ENCODE results near the gene LBH. TPM values are rescaled to one million over a fixed set of nuclear protein-coding genes. Genes with fewer than 3 reads are reported as not detected.
A peak's percentile ranks its signal among the peaks of the same experiment; 100 is the strongest.

LBH gene
- total RNA-seq, 5 donors from 2014 or later (not counting 1 experiment from before 2014, with no cell fraction given), result 209 to 386 (median 323) TPM

DNA sequence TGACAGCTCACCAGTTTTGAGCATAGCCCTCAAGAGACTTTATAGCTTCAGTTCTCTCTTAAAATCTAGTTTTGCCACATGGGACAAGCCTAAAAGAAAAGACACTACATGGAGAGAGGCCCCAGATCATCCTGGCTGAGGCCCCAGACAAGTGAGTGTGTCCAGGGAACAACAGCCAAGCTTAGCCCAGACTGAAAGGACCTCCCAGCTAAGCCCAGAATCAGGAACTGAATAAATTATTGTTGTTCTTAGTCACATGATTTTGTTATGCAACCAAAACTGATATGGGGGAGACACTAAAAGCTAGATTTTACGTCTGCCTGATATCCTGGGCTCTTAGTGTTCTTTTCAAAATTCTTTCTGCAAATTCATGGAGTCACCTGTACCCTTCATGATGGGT is 29.3 kb upstream of the LBH start:
- no peaks in the 10 kb centered on the region for H3K9me3 ChIP-seq
- H3K4me1 ChIP-seq (ENCODE audit: control insufficient read depth in 1 of 2, extremely low read depth in 1 of 2, insufficient read depth in 2 of 2, low read length in 2 of 2), result no peaks in the 10 kb centered on the region
- ChIA-PET POLR2A (no interaction called here), CTCF (interaction anchor here (0.6 to 0.7 kb wide), 2 partner anchors 505 to 510 kb away, joined by 3 to 4 read pairs; no protein-coding TSS in a partner anchor)
- H3K9me3 Mint-ChIP-seq, result no peaks in the 10 kb centered on the region
- no peak overlapping the region for H3K4me3 ChIP-seq (ENCODE audit: control insufficient read depth in 1 of 2, extremely low read depth in 1 of 2, low read length in 1 of 2)
- no peak overlapping the region for H3K27ac Mint-ChIP-seq
- no CpG with 5 or more reads among the region's 1 CpG for WGBS (ENCODE audit: insufficient coverage)
- peaks cover 0 to 4% of the 10 kb centered on the region in 2 experiments for H3K27me3 ChIP-seq (replicated peaks in 1 of 2; ENCODE audit: control insufficient read depth in 2 of 2, extremely low read depth in 1 of 2, insufficient read depth in 2 of 2, low read length in 1 of 2)
- H3K4me3 Mint-ChIP-seq, result no peak overlapping the region
- no peaks in the 10 kb centered on the region for H3K36me3 Mint-ChIP-seq
- no peak overlapping the region for H3K27ac ChIP-seq (ENCODE audit: low read length)
- peaks cover 0 to 2% of the 10 kb centered on the region in 2 donors for H3K27me3 Mint-ChIP-seq
- peaks cover 0 to 5% (median 3%) of the 10 kb centered on the region in 3 donors for H3K4me1 Mint-ChIP-seq
- H3K36me3 ChIP-seq (ENCODE audit: control insufficient read depth in 2 of 2, extremely low read depth in 1 of 2, insufficient read depth in 1 of 2, low read length in 1 of 2), result no peaks in the 10 kb centered on the region
- ATAC-seq (replicated peaks in 1 of 4) (no peak), DNase-seq (no peak)

DNA sequence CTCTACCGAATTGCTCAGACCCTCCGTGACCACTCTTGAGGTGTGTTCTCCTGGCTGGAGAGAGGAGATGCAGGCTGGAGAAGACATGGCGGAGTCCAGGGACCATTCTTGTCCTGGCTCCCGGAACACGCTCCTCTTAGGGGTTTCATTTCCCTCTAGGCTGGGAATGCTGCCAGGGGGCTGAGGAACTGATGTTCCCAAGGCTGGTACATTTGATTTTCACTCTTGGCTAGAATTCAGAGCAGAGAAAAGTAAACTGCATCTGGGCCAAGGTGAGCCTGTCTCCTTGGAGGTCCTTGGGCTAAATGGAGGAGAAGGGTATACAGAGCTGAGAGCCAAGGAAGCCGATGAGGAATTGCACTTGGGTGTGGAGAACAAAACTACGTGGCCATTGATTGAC is 28.2 kb upstream of the LBH start:
- no peaks in the 10 kb centered on the region for H3K9me3 Mint-ChIP-seq
- no peaks in the 10 kb centered on the region for H3K36me3 ChIP-seq (ENCODE audit: control insufficient read depth in 2 of 2, extremely low read depth in 1 of 2, insufficient read depth in 1 of 2, low read length in 1 of 2)
- POLR2A ChIA-PET, result interaction anchor here (0.6 to 0.8 kb wide), 2 partner anchors 22 to 26 kb away, joined by 3 to 5 read pairs; no protein-coding TSS in a partner anchor
- H3K27ac Mint-ChIP-seq, result no peak overlapping the region
- no peak overlapping the region for H3K27ac ChIP-seq (ENCODE audit: low read length)
- WGBS (ENCODE audit: insufficient coverage), result 93% methylated on average over 6 of the region's 7 CpGs
- H3K27me3 ChIP-seq (replicated peaks in 1 of 2; ENCODE audit: control insufficient read depth in 2 of 2, extremely low read depth in 1 of 2, insufficient read depth in 2 of 2, low read length in 1 of 2), result peaks cover 0 to 4% of the 10 kb centered on the region in 2 experiments
- peaks cover 0 to 2% of the 10 kb centered on the region in 2 donors for H3K27me3 Mint-ChIP-seq
- H3K36me3 Mint-ChIP-seq, result no peaks in the 10 kb centered on the region
- ATAC-seq (replicated peaks in 1 of 4) (no peak), DNase-seq (no peak)
- H3K4me1 Mint-ChIP-seq, result peaks cover 0 to 5% (median 5%) of the 10 kb centered on the region in 3 donors
- no peak overlapping the region for H3K4me3 Mint-ChIP-seq
- no peak overlapping the region for H3K4me3 ChIP-seq (ENCODE audit: control insufficient read depth in 1 of 2, extremely low read depth in 1 of 2, low read length in 1 of 2)
- CTCF ChIA-PET, result no interaction called here
- peaks cover 3 to 5% of the 10 kb centered on the region in 2 experiments for H3K4me1 ChIP-seq (ENCODE audit: control insufficient read depth in 1 of 2, extremely low read depth in 1 of 2, insufficient read depth in 2 of 2, low read length in 2 of 2)
- H3K9me3 ChIP-seq, result no peaks in the 10 kb centered on the region

DNA sequence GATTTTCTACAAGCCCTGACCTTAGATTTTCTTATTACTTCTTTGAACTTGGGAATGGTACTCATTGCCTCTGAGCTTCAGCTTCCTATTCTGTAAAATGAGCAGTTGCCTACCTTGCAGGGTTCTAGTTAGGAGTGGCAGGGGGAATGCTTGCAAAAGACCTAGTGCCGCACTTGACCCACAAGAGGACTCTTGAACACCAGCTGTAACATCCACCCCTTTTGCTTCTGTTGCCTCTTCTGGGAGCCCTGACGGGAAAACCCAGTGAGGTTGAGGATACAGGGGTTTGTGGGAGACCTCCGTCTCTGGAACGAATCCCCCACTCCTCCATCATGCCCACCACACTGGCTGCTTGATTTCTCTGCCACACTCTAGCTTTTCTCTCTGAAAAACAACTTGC is 27.1 kb upstream of the LBH start:
- ATAC-seq (replicated peaks in 1 of 4) (no peak), DNase-seq (no peak)
- H3K4me3 ChIP-seq (ENCODE audit: control insufficient read depth in 1 of 2, extremely low read depth in 1 of 2, low read length in 1 of 2), result no peak overlapping the region
- no CpG with 5 or more reads among the region's 4 CpGs for WGBS (ENCODE audit: insufficient coverage)
- no peaks in the 10 kb centered on the region for H3K9me3 ChIP-seq
- Mint-ChIP-seq H3K27ac (no peak overlapping the region), H3K36me3 (no peaks in the 10 kb centered on the region), H3K9me3 (no peaks in the 10 kb centered on the region), H3K4me1 (peaks cover 11 to 15% (median 15%) of the 10 kb centered on the region in 3 donors), H3K27me3 (peaks cover 0 to 2% of the 10 kb centered on the region in 2 donors), H3K4me3 (no peak overlapping the region)
- CTCF ChIA-PET, result interaction anchor here (0.6 to 1.4 kb wide), 8 partner anchors 27 to 508 kb away, joined by 3 to 7 read pairs (median 3); no protein-coding TSS in a partner anchor
- H3K27me3 ChIP-seq (replicated peaks in 1 of 2; ENCODE audit: control insufficient read depth in 2 of 2, extremely low read depth in 1 of 2, insufficient read depth in 2 of 2, low read length in 1 of 2), result peaks cover 0 to 4% of the 10 kb centered on the region in 2 experiments
- POLR2A ChIA-PET, result interaction anchor here (0.5 to 0.6 kb wide), 3 partner anchors 30 to 227 kb away, joined by 3 to 4 read pairs (median 3); partner anchors contain the start of gene YPEL5 (in 1 of the 2)
- H3K27ac ChIP-seq (ENCODE audit: low read length), result no peak overlapping the region
- H3K4me1 ChIP-seq (ENCODE audit: control insufficient read depth in 1 of 2, extremely low read depth in 1 of 2, insufficient read depth in 2 of 2, low read length in 2 of 2), result peaks cover 9 to 12% of the 10 kb centered on the region in 2 experiments
- H3K36me3 ChIP-seq (ENCODE audit: control insufficient read depth in 2 of 2, extremely low read depth in 1 of 2, insufficient read depth in 1 of 2, low read length in 1 of 2), result no peaks in the 10 kb centered on the region

DNA sequence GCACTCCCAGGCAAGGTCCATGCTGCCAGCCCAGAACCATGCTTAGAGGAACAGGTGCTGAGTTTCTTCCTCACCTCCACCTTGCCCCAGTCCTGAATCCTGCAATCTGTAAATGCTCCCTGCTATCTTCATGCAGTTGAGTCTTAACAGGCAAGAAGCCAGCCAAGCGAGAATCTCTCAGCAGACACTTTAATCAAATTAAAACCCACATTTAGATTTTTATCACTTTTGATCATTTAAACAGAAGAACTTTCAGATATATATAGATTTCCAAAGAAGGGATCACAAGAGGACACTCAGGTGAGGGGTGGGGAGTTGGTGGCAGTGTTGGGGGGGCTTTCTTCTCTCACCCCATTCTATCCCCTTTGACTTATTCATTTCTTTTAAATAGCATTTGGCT is 25.9 kb upstream of the LBH start:
- DNase-seq, result no peak
- Mint-ChIP-seq H3K4me1 (peaks cover 20 to 23% (median 23%) of the 10 kb centered on the region in 3 donors), H3K27me3 (peaks cover 0 to 2% of the 10 kb centered on the region in 2 donors), H3K9me3 (no peaks in the 10 kb centered on the region), H3K36me3 (no peaks in the 10 kb centered on the region), H3K27ac (peak overlapping the region in 1 of 2 donors; percentile 55), H3K4me3 (no peak overlapping the region)
- no peak for ATAC-seq (replicated peaks in 1 of 4)
- H3K4me1 ChIP-seq (ENCODE audit: control insufficient read depth in 1 of 2, extremely low read depth in 1 of 2, insufficient read depth in 2 of 2, low read length in 2 of 2), result peaks cover 14 to 17% of the 10 kb centered on the region in 2 experiments
- POLR2A ChIA-PET, result no interaction called here
- no CpG with 5 or more reads among the region's 1 CpG for WGBS (ENCODE audit: insufficient coverage)
- H3K27ac ChIP-seq (ENCODE audit: low read length), result no peak overlapping the region
- no peaks in the 10 kb centered on the region for H3K9me3 ChIP-seq
- CTCF ChIA-PET, result interaction anchor here in 1 of 2 donors (0.6 kb wide), 1 partner anchor 22 kb away, joined by 3 read pairs; no protein-coding TSS in a partner anchor
- H3K27me3 ChIP-seq (replicated peaks in 1 of 2; ENCODE audit: control insufficient read depth in 2 of 2, extremely low read depth in 1 of 2, insufficient read depth in 2 of 2, low read length in 1 of 2), result peaks cover 0 to 4% of the 10 kb centered on the region in 2 experiments
- no peak overlapping the region for H3K4me3 ChIP-seq (ENCODE audit: control insufficient read depth in 1 of 2, extremely low read depth in 1 of 2, low read length in 1 of 2)
- H3K36me3 ChIP-seq (ENCODE audit: control insufficient read depth in 2 of 2, extremely low read depth in 1 of 2, insufficient read depth in 1 of 2, low read length in 1 of 2), result no peaks in the 10 kb centered on the region

DNA sequence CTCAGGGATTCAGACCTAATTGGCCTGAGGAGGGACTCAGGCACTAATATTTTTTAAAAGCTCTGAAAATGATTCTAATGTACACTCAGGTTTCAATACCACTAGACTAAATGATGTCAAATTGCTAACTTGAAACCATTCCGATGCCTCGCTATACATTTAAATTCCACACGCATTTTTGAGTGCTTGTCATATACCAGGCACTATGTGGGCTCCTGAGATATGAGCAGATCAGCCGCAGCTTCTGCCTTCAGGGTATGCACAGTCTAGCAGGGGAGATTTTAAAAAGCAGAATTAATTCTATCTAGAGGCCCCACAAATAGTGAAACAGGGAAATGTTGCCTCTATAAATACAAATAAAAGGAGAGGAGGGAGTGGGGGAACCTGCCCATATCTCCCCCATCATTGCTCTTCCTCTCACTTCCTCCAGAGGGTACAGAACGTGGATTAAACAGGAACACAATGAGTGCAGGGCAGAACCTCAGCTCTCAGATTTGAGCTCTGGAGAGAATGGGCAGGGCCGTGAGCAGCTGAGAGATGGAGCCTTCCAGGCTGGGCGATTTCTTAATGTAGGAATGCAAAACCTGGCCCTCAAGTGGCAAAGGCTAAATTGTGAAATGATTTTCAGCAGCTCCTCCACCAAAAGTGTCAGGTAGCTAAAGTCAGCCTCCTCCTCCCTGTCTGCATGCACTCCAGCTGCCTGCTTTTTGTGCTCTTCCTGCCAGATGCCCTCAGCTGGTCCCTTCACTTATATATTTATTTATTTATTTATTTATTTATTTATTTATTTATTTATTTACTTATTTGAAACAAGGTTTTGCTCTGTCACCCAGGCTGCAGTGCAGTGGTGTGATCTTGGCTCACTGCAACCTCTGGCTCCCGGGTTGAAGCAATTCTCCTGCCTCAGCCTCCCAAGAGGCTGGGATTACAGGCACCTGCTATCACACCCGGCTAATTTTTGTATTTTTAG is 24.6 kb upstream of the LBH start:
- Mint-ChIP-seq H3K27ac (peak overlapping the region; percentile 27 to 69), H3K36me3 (no peaks in the 10 kb centered on the region), H3K9me3 (no peaks in the 10 kb centered on the region), H3K4me3 (no peak overlapping the region), H3K4me1 (peaks cover 21 to 23% (median 23%) of the 10 kb centered on the region in 3 donors), H3K27me3 (peaks cover 0 to 2% of the 10 kb centered on the region in 2 donors)
- POLR2A ChIA-PET, result interaction anchor here in 1 of 2 donors (0.6 kb wide), 1 partner anchor 1294 kb away, joined by 9 read pairs; no protein-coding TSS in a partner anchor
- Histone ChIP-seq H3K36me3 (ENCODE audit: control insufficient read depth in 2 of 2, extremely low read depth in 1 of 2, insufficient read depth in 1 of 2, low read length in 1 of 2) (no peaks in the 10 kb centered on the region), H3K4me1 (ENCODE audit: control insufficient read depth in 1 of 2, extremely low read depth in 1 of 2, insufficient read depth in 2 of 2, low read length in 2 of 2) (peaks cover 14 to 17% of the 10 kb centered on the region in 2 experiments), H3K4me3 (ENCODE audit: control insufficient read depth in 1 of 2, extremely low read depth in 1 of 2, low read length in 1 of 2) (no peak overlapping the region), H3K9me3 (no peaks in the 10 kb centered on the region), H3K27ac (ENCODE audit: low read length) (no peak overlapping the region), H3K27me3 (replicated peaks in 1 of 2; ENCODE audit: control insufficient read depth in 2 of 2, extremely low read depth in 1 of 2, insufficient read depth in 2 of 2, low read length in 1 of 2) (peaks cover 0 to 4% of the 10 kb centered on the region in 2 experiments)
- DNase-seq (no peak), ATAC-seq (replicated peaks in 1 of 4) (no peak)
- CTCF ChIA-PET, result interaction anchor here (0.5 to 1.1 kb wide), 6 partner anchors 42 to 506 kb away, joined by 3 to 11 read pairs (median 4); no protein-coding TSS in a partner anchor
- WGBS (ENCODE audit: insufficient coverage), result 96% methylated on average over 4 of the region's 9 CpGs

DNA sequence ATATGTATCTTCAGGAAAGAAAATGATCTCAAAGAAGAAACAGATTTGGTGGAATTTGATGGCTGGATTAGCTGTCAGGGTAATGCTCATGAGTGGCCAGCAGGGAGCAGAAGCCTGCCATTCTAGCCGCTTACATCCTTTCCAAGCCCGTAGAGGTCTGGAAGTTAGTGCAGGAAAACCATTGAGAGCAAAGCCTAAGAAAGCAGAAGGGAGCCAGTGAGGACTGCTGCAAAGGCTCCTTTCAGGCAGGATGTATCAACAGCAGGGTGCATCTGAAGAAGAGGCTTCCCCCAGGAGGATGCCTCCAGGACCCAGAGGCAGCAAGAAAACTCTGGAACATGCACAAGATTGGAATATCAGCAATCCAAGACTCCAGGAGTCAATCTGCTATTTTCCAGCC is 22.9 kb upstream of the LBH start:
- Mint-ChIP-seq H3K27me3 (no peaks in the 10 kb centered on the region), H3K36me3 (no peaks in the 10 kb centered on the region), H3K4me3 (peak overlapping the region in 2 of 3 donors; percentile 18 to 74), H3K27ac (peak overlapping the region; percentile 81 to 85), H3K4me1 (peaks cover 23% of the 10 kb centered on the region in 3 donors), H3K9me3 (no peaks in the 10 kb centered on the region)
- Histone ChIP-seq H3K27me3 (replicated peaks in 1 of 2; ENCODE audit: control insufficient read depth in 2 of 2, extremely low read depth in 1 of 2, insufficient read depth in 2 of 2, low read length in 1 of 2) (no peaks in the 10 kb centered on the region), H3K4me3 (ENCODE audit: control insufficient read depth in 1 of 2, extremely low read depth in 1 of 2, low read length in 1 of 2) (no peak overlapping the region), H3K27ac (ENCODE audit: low read length) (peak overlapping the region; percentile 25), H3K36me3 (ENCODE audit: control insufficient read depth in 2 of 2, extremely low read depth in 1 of 2, insufficient read depth in 1 of 2, low read length in 1 of 2) (no peaks in the 10 kb centered on the region), H3K9me3 (no peaks in the 10 kb centered on the region), H3K4me1 (ENCODE audit: control insufficient read depth in 1 of 2, extremely low read depth in 1 of 2, insufficient read depth in 2 of 2, low read length in 2 of 2) (peaks cover 14 to 17% of the 10 kb centered on the region in 2 experiments)
- DNase-seq, result peak in 13 of 35 experiments; percentile 14 to 72 (median 28)
- WGBS (ENCODE audit: insufficient coverage), result 0% methylated on average over 2 of the region's 2 CpGs
- CTCF ChIA-PET, result interaction anchor here (0.6 to 2.9 kb wide), 33 partner anchors 12 to 1924 kb away, joined by 3 to 65 read pairs (median 7); partner anchors contain the start of gene LBH (in 1 of the 2)
- POLR2A ChIA-PET, result interaction anchor here (0.6 to 1.5 kb wide), 6 partner anchors 9 to 132 kb away, joined by 3 to 10 read pairs (median 4); partner anchors contain the start of gene LBH (in 1 of the 2)
- peak; percentile 54 to 60 (median 57) for ATAC-seq (replicated peaks in 1 of 4)
